H1 (cell line): ENCODE measurements around the gene SPACA9. TPM values are rescaled to one million over a fixed set of nuclear protein-coding genes. Genes with fewer than 3 reads are reported as not detected.

Experiments used
- CTCF ChIA-PET: fragments of 300-600 bp; sonication (Branson Sonifier 250); formaldehyde crosslinking; loops from one replicate; lab custom pipeline; 2021; ENCODE audit not compliant: partially characterized antibody; lab: Charles Lee
- POLR2A ChIA-PET: fragments of 300-600 bp; sonication (Branson Sonifier 250); formaldehyde crosslinking; loops from one replicate; lab custom pipeline; 2021; ENCODE audit warnings: inconsistent platforms; ENCODE audit not compliant: partially characterized antibody; lab: Charles Lee
- DNase-seq, 2 experiments: peaks; one replicate each; pipeline versions ENCODE4 v3.0.0 to v3.0.0-alpha.2; 2010 to 2022; ENCODE audit warnings: low spot score in 2 of 2, low read depth in 1 of 2, mixed read lengths in 1 of 2
- FAIRE-seq: peaks from 2 replicates; lab custom pipeline; 2011; peaks lifted over from hg19 to GRCh38; lab: Jason Lieb, UNC
- H2AFZ ChIP-seq: 2 replicates; pipeline ENCODE4 v1.8.1; 2012; ENCODE audit warnings: low read length, inconsistent platforms
- H2AK5ac ChIP-seq: 2 replicates; pipeline ENCODE4 v1.6.1; 2013; ENCODE audit warnings: low read depth, low read length
- H2BK120ac ChIP-seq: replicated peaks from 2 replicates; pipeline ENCODE3; 2013; ENCODE audit warnings: low read depth, low read length, inconsistent platforms
- H2BK12ac ChIP-seq: 2 replicates; pipeline ENCODE4 v1.6.1; 2013; ENCODE audit warnings: low read depth, low read length
- H2BK15ac ChIP-seq: 2 replicates; pipeline ENCODE4 v1.6.1; 2013; ENCODE audit warnings: low read length
- H2BK20ac ChIP-seq: 2 replicates; pipeline ENCODE4 v1.6.1; 2013; ENCODE audit warnings: low read length
- H2BK5ac ChIP-seq: 2 replicates; pipeline ENCODE4 v1.6.1; 2013; ENCODE audit warnings: low read depth, low read length
- H3K14ac ChIP-seq: 2 replicates; pipeline ENCODE4 v1.6.1; 2013; ENCODE audit warnings: inconsistent platforms; ENCODE audit not compliant: insufficient read length
- H3K18ac ChIP-seq: 2 replicates; pipeline ENCODE4 v1.6.1; 2013; ENCODE audit warnings: low read length; ENCODE audit errors: extremely low read depth
- H3K23ac ChIP-seq: 2 replicates; pipeline ENCODE4 v1.6.1; 2013; ENCODE audit warnings: inconsistent platforms; ENCODE audit not compliant: insufficient read length
- H3K23me2 ChIP-seq: 2 replicates; pipeline ENCODE4 v1.6.1; 2013; ENCODE audit warnings: low read depth, low read length
- H3K27ac ChIP-seq: 2 replicates; pipeline ENCODE4 v1.6.1; 2011; ENCODE audit warnings: low read depth, low read length, inconsistent platforms
- H3K27me3 ChIP-seq, 4 experiments: replicated peaks in 1 of 4; 1 replicate in 1 of 4; 2 replicates in 3 of 4; pipeline versions ENCODE4 v1.6.1 to v1.8.1; 2011 to 2013; ENCODE audit warnings: low read length in 3 of 4, mild to moderate bottlenecking in 3 of 4, inconsistent platforms in 2 of 4, mixed read lengths in 2 of 4, moderate library complexity in 1 of 4; ENCODE audit not compliant: control insufficient read depth in 3 of 4, insufficient read depth in 3 of 4; ENCODE audit errors: extremely low read depth in 1 of 4
- H3K36me3 ChIP-seq, 4 experiments: 2 replicates each; pipeline versions ENCODE4 v1.6.1 to v1.8.1; 2011 to 2013; ENCODE audit warnings: mild to moderate bottlenecking in 4 of 4, low read length in 3 of 4, moderate library complexity in 2 of 4, control low read depth in 1 of 4, inconsistent platforms in 1 of 4; ENCODE audit not compliant: insufficient read depth in 4 of 4, control insufficient read depth in 2 of 4
- H3K4ac ChIP-seq: replicated peaks from 2 replicates; pipeline ENCODE3; 2013; ENCODE audit warnings: low read length, low read depth, mixed read lengths, inconsistent platforms; ENCODE audit not compliant: insufficient read length
- H3K4me1 ChIP-seq, 4 experiments: replicated peaks in 1 of 4; 1 replicate in 1 of 4; 2 replicates in 3 of 4; pipeline versions ENCODE4 v1.6.1 to v1.8.1; 2011 to 2013; ENCODE audit warnings: low read length in 3 of 4, inconsistent platforms in 2 of 4, mixed read lengths in 1 of 4; ENCODE audit not compliant: insufficient read depth in 4 of 4, control insufficient read depth in 3 of 4
- H3K4me2 ChIP-seq, 2 experiments: 2 replicates each; pipeline versions ENCODE4 v1.6.1 to v1.8.1; 2011 to 2013; ENCODE audit warnings: low read depth in 2 of 2, low read length in 2 of 2, control low read depth in 1 of 2, inconsistent platforms in 1 of 2, mild to moderate bottlenecking in 1 of 2; ENCODE audit not compliant: insufficient read depth in 1 of 2
- H3K4me3 ChIP-seq, 4 experiments: fragments of 200-600, 300-600 bp in 1 of 4; sonication (generic), shearing (Covaris generic), sonication (Bioruptor Twin) in 1 of 4; 2 replicates each; pipeline versions ENCODE4 v1.5.1 to v1.8.1; 2011 to 2016; ENCODE audit warnings: low read length in 4 of 4, low read depth in 3 of 4, control low read depth in 2 of 4, inconsistent platforms in 2 of 4, mild to moderate bottlenecking in 2 of 4, mixed read lengths in 1 of 4, moderate library complexity in 1 of 4; ENCODE audit not compliant: insufficient read depth in 2 of 4; ENCODE audit errors: extremely low read depth in 1 of 4
- H3K56ac ChIP-seq: replicated peaks from 2 replicates; pipeline ENCODE3; 2013; ENCODE audit warnings: low read depth, mild to moderate bottlenecking, mixed read lengths, low read length, inconsistent platforms; ENCODE audit not compliant: insufficient read length
- H3K79me1 ChIP-seq: 2 replicates; pipeline ENCODE4 v1.6.1; 2013; ENCODE audit warnings: low read depth, low read length, control low read depth
- H3K79me2 ChIP-seq, 2 experiments: 2 replicates each; pipeline versions ENCODE4 v1.6.1 to v1.8.1; 2012 to 2013; ENCODE audit warnings: low read length in 2 of 2, mild to moderate bottlenecking in 2 of 2, inconsistent platforms in 1 of 2; ENCODE audit not compliant: insufficient read depth in 2 of 2, control insufficient read depth in 1 of 2
- H3K9ac ChIP-seq, 4 experiments: replicated peaks in 1 of 4; 1 replicate in 1 of 4; 2 replicates in 3 of 4; pipeline versions ENCODE4 v1.6.1 to v1.8.1; 2011 to 2013; ENCODE audit warnings: low read depth in 3 of 4, low read length in 3 of 4, control low read depth in 2 of 4, mild to moderate bottlenecking in 2 of 4, moderate library complexity in 2 of 4, inconsistent platforms in 1 of 4; ENCODE audit errors: extremely low read depth in 1 of 4
- H3K9me3 ChIP-seq, 2 experiments: 2 replicates each; pipeline versions ENCODE4 v1.6.1 to v1.8.1; 2012 to 2013; ENCODE audit warnings: mild to moderate bottlenecking in 2 of 2, moderate library complexity in 2 of 2, control low read depth in 1 of 2, inconsistent platforms in 1 of 2, low read depth in 1 of 2, low read length in 1 of 2, mixed read lengths in 1 of 2; ENCODE audit not compliant: insufficient read depth in 2 of 2
- H4K20me1 ChIP-seq, 2 experiments: replicated peaks in 1 of 2; 2 replicates each; pipeline versions ENCODE3 to v1.8.1; 2011 to 2013; ENCODE audit warnings: inconsistent platforms in 2 of 2, low read length in 2 of 2, mild to moderate bottlenecking in 1 of 2; ENCODE audit not compliant: insufficient read depth in 2 of 2, control insufficient read depth in 1 of 2
- H4K5ac ChIP-seq: 2 replicates; pipeline ENCODE4 v1.6.1; 2013; ENCODE audit warnings: low read length, low read depth, mixed read lengths, inconsistent platforms; ENCODE audit not compliant: insufficient read length
- H4K8ac ChIP-seq: 2 replicates; pipeline ENCODE4 v1.8.0; 2013; ENCODE audit warnings: mild to moderate bottlenecking, moderate library complexity, low read length, inconsistent platforms; ENCODE audit not compliant: insufficient read depth; ENCODE audit errors: extremely low read depth
- H4K91ac ChIP-seq: replicated peaks from 2 replicates; pipeline ENCODE3; 2013; ENCODE audit warnings: low read length, mixed read lengths, inconsistent platforms; ENCODE audit not compliant: insufficient read length
- JUN ChIP-seq: IDR thresholded peaks from 2 replicates; pipeline ENCODE4 v1.6.1; 2011; ENCODE audit warnings: low read depth, mild to moderate bottlenecking, improper control_type of control experiment, low read length
- WGBS, 2 experiments: shearing (Covaris generic) in 1 of 2; methylation state at CpG; one replicate each; pipeline versions ENCODE4 v1.1.6 to v1.1.7; 2013 to 2015; ENCODE audit warnings: low lambda C conversion rate in 2 of 2, mixed read lengths in 2 of 2, inconsistent platforms in 1 of 2, low coverage in 1 of 2, missing lambda C conversion rate in 1 of 2; ENCODE audit not compliant: insufficient replicate concordance in 2 of 2, insufficient coverage in 1 of 2, insufficient read length in 1 of 2; ENCODE audit errors: extremely low coverage in 1 of 2, missing lambda C conversion rate in 1 of 2; 5-methylcytosine and 5-hydroxymethylcytosine counted together
- polyA plus RNA-seq, 7 experiments: library from polyadenylated mRNA; depleted of rRNA in 3 of 7; stranded (reverse) in 5 of 7; unstranded in 2 of 7; fragments of >200 nt in 5 of 7; fragments of 200-250 nt in 2 of 7; gene quantifications; 1 replicate in 5 of 7; 2 replicates in 1 of 7; 4 replicates in 1 of 7; pipeline versions ENCODE4 v1.2.1 to v1.2.3, GENCODE V29; 2011 to 2013; ENCODE audit warnings: missing spikeins in 2 of 7, mixed read lengths in 2 of 7
- total RNA-seq: library from RNA; stranded (reverse); fragmentation: NEBNext Ultra II Directional; extraction: Animal tissue kit (Norgen Biotek cat#: 25700); gene quantifications from 2 replicates; pipeline ENCODE4 v1.2.1, GENCODE V29; 2021
- TF ChIP-seq, protein P1 (sequence below): IDR thresholded peaks from 2 replicates; pipeline ENCODE4 v1.6.1; 2011; ENCODE audit warnings: low read depth, mild to moderate bottlenecking, low read length; ENCODE audit not compliant: insufficient read depth

SPACA9 gene
- total and polyA plus RNA-seq, 2 of the 8 experiments (the other 6 are each of a cell fraction or from before 2014, with no cell fraction given), result 0.63 to 1.3 TPM

GRCh38 chr9:132846109-132846917 is 32.4 kb upstream of the SPACA9 start:
- Histone ChIP-seq H3K4me1 (peaks cover 2 to 5% (median 4%) of the 10 kb centered on the region in 4 experiments; a peak in 6 of 7 replicates), H3K14ac (no peak overlapping the region), H2BK15ac (no peak overlapping the region), H2BK12ac (no peak overlapping the region), H3K9me3 (no peaks in the 10 kb centered on the region), H3K27ac (no peak overlapping the region), H4K8ac (no peak overlapping the region), H3K23ac (no peak overlapping the region), H2AFZ (no peak overlapping the region), H3K79me1 (no peaks in the 10 kb centered on the region; the same call in 1 of the 2 replicates), H2BK120ac (no peak overlapping the region), H4K5ac (no peak overlapping the region), H2BK20ac (no peak overlapping the region), H3K4ac (no peak overlapping the region), H3K18ac (no peak overlapping the region), H3K23me2 (no peaks in the 10 kb centered on the region), H3K27me3 (no peaks in the 10 kb centered on the region; a peak in 1 of 7 replicates), H3K79me2 (no peaks in the 10 kb centered on the region), H3K36me3 (no peaks in the 10 kb centered on the region), H2AK5ac (no peak overlapping the region), H4K20me1 (no peaks in the 10 kb centered on the region), H3K9ac (no peak overlapping the region), H3K4me3 (no peak overlapping the region), H2BK5ac (no peak overlapping the region), H3K56ac (no peak overlapping the region), H3K4me2 (no peak overlapping the region), H4K91ac (no peak overlapping the region)
- 84% methylated on average over 11 of the region's 12 CpGs; no CpG with 5 or more reads in 1 of the 2 experiments for WGBS, 2 experiments
- DNase-seq, result no peak
- FAIRE-seq, result no peak
- TF ChIP-seq, protein P1, sequence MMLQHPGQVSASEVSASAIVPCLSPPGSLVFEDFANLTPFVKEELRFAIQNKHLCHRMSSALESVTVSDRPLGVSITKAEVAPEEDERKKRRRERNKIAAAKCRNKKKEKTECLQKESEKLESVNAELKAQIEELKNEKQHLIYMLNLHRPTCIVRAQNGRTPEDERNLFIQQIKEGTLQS, result no peak
- TF ChIP-seq JUN, result no peak
- ChIA-PET POLR2A (no interaction called here), CTCF (interaction anchor here (0.5 to 2.1 kb wide), 10 partner anchors 9 to 176 kb away, joined by 3 to 9 read pairs (median 4); partner anchors contain the start of gene SPACA9)
